Melanocyte of skin (primary cell): ENCODE data around the gene MATCAP1. TPM values are rescaled to one million over a fixed set of nuclear protein-coding genes. Genes with fewer than 3 reads are reported as not detected.

Experiments
- small RNA-seq, 2 donors: library from RNA; depleted of rRNA; stranded (forward); fragments of <200 nt; gene quantifications; one replicate each; pipeline ENCODE3, GENCODE V24; 2012
- total RNA-seq, 2 donors: library from RNA; depleted of rRNA; stranded (reverse); fragments of >200 nt; gene quantifications; 2 replicates each; pipeline ENCODE4 v1.2.3, GENCODE V29; 2012

Gene MATCAP1
- total RNA-seq = 10 to 100 TPM; 16.0 to 16.2 TPM

DNA sequence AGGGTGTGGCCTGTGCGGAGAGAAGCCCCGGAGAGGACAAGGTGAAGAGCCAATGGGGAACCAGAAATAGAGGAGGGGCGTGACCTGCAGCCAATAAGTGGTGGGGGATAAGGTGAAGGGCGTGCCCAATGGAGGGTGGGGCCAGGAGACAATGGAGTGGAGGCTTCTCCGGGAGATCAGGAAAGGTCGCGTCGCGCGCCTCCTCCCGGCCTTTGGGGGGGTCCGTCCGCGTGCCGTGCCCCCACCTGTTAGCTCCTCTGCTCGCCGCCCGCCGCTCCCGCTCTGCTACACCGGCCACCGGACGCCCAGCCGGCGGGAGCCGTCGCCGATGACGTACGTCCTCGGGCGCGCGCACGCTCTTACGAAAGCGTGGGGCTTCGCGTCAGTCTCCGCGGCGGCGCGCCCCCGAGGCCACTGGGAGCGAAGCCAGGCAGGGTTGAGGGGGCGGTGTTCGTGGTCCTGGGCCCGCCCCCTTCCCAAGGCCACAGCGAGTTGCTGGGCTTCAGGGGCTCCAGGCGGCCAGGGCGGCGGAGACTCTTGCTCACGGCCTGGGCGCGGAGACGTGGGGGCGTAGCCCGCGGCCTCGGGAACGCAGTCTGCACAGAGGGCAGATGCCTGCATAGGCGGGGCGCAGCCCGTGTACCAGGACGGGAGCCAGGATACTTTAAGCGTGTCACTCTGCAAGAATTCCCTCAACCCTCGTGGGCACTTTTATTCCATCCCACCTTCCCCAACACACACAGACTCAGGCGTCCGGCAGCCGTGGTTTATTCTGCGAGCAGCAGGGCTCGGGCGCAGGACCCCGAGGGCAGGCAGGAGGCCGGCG is at the start of gene MATCAP1:
Gene MATCAP1, minus strand, starts transcription at position 337 of the 826 bp plus-strand sequence. CDS start 3,353 bp downstream, outside the sequence.

DNA sequence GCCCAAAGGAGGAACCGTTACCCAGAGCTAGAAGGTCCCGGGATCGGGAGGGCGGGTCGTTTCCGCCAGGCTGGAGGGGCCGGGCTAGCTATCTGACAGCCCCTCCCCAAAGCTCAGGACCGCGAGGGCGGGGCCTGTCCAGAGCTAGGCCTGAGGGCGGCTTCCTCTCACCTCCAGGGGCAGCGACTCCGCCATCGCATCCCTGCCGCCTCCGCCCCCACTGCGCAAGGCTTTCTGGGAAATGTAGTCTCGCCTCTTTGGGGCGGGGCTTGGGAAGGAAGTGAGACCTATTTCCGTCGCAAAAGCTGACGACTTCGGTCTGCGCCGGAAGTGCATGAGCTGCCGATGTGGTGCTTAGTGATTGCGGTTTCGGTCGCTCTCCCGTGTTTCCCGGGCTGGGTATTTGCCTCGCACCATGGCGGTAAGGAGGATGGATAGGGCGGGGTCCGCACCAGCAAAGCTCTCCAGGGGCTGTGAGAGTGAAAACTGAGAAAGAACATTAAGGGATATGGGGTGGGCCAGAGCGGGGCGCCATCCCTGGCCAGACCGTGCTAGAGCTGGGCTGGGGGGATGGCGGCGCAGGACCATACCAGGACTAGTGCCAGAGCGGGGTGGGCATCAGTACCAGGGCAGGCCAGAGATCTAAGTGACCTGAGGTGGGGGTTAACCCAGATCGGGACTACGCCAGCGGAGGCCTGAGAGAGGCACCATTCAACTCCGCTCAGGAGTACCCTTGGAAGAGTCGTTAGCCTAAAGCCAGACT is 43.2 kb upstream of the MATCAP1 start, which contains the start of gene TMEM208:
Gene TMEM208, plus strand, starts transcription at position 327 of the 763 bp plus-strand sequence. Its CDS starts 89 bp downstream, at position 416.

DNA sequence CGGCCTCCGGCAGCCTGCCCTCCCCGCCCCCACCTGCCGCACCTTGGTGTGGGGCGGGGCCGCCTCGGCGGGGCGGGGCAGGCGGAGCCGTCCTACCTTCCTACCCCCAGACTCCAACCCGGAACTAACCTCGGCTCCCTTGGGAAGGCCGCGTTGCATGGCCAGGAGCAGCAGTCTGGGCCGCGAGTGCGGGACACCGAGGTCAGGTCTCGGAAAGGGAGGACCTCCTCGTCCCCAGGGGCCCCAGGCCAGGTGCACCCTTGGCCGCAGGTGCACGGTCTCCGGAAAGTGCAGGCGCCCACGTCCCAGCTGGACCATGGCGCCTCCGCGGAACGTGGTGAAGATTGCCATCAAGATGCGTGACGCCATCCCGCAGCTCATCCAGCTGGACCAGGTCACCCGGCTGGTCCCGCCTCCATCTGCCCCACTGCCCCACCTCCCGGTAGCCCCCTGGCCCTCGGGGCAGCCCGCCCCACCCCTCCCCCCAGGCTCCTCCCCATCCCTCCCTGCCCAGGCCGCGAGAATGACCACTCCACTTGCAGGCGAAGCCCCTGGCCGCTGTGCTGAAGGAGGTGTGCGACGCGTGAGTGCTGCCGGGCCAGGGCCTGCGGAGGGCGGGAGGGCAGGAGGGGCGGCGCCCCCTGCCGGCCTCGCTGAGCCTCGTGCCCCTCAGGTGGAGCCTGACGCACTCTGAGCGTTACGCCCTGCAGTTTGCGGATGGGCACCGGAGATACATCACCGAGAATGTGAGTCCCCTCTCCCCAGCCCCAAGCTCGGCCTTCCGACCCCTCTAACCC is 15.4 kb upstream of the MATCAP1 start, which contains the start of gene ELMO3:
Gene ELMO3, plus strand, starts transcription at position 121 of the 797 bp plus-strand sequence. Its CDS starts 196 bp downstream, at position 317.

DNA sequence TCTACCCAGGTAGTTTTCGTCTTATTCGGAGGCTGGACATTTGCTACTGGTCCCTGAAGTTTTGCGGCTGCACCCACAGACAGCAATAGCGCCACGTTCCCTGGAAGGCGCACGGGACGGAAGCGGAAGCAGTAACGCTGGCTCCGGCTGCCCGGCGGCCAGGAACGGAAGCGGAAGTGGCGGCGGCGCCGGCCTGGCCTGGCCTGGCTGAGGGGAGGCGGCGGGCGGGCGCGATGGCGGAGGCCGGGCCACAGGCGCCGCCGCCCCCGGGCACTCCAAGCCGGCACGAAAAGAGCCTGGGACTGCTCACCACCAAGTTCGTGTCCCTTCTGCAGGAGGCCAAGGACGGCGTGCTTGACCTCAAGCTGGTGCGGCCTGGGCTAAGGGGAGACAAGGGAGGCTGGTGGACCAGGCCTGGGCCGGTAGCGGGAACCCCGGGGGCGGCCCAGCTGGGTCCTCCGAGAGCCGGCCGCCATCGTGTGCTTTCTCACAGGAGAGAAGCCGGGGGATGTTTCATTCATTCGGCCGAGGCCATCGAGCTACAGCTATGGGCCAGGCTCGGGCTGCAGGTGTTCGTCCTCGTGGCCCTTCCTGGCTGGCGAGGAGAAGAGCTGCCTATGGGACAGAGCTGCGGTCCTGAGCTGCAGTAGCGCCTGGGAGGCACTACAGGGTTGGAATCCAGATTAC is 8.4 kb upstream of the MATCAP1 start, which contains the start of gene E2F4:
Gene E2F4, plus strand, starts transcription at position 161 of the 687 bp plus-strand sequence. Its CDS starts 73 bp downstream, at position 234.

DNA sequence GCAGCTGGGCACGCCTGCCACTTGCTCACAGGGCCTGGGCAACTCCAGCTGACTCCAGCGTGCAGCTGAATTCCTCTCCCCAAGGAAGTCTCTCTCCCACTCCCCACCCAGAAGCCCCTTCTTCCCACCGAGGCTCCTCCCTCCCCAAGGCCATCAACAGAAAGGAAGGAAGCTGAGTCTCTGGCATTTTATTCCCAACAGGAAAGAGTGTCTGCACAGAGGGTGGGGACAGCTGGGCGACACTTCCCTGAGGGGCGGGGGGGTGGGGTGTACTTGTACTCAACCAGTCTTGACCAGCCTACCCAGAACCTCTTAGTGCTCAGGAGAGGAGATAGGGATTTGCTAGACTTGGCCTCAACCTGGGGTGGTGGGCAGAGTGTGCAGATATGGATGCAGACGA is 6.3 kb upstream of the MATCAP1 start, which contains the start of gene EXOC3L1:
Gene EXOC3L1, minus strand, starts transcription at position 96 of the 400 bp plus-strand sequence. CDS start 460 bp downstream, outside the sequence.

DNA sequence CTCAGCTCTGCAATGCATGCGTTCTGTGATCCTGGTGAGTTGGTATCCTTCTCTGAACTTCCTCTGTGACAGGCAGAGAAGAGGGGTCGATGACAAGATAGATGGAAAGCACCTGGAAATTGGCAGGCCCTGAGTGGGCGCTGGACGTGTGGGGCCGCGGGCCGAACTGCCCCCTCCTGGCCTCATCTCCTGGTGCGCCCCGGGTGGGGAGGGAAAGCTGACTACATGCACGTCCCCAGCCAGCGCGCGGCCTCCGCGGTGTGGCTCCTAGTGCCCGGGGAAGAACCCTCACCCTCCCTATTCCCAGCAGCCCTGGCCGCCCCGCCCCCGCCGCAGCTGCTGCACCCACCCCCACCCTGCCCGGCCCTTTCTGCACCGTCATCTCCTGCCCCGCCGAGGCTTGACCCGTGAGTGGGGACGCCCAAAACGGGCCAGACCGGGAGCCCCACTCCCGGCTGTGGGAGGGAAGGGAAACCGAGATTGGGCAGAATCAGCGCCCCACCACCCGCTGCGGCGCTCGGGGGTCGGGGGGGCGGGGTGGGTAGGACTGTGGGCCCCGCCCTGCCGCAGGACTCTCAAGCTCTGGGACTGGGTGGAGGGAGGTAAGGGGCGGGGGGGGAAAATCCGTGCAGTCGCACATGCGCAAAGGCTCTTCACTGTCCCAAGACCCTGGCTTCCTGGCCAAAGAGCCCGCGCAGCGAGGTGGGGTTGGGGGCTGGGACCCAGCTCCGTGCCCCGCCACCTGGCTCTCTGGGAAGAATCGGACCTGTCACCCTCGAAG is 13.4 kb downstream of the MATCAP1 start, which contains the start of gene NOL3:
Gene NOL3, plus strand, starts transcription at position 371 of the 781 bp plus-strand sequence.

DNA sequence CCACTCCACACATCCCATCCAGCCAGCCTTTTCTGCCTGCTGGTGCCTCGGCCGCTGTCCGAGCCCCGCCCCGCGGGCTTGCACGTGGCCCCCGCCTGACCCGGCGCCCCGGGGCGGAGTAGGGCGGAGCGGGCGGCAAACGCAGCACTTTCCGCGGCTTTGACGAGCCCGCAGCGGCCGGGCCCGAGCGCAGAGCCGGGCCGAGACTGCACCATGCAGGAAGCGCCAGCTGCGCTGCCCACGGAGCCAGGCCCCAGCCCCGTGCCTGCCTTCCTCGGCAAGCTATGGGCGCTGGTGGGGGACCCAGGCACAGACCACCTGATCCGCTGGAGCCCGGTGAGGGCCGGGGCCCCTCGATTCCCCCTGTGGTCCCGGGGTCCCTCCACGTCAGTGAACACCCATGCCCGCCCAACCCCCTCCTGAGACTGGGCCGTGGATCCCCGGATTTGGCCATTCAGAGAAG is 19.1 kb downstream of the MATCAP1 start, which contains the start of gene HSF4:
Gene HSF4, plus strand, starts transcription at position 147 of the 463 bp plus-strand sequence. Its CDS starts 67 bp downstream, at position 214.

DNA sequence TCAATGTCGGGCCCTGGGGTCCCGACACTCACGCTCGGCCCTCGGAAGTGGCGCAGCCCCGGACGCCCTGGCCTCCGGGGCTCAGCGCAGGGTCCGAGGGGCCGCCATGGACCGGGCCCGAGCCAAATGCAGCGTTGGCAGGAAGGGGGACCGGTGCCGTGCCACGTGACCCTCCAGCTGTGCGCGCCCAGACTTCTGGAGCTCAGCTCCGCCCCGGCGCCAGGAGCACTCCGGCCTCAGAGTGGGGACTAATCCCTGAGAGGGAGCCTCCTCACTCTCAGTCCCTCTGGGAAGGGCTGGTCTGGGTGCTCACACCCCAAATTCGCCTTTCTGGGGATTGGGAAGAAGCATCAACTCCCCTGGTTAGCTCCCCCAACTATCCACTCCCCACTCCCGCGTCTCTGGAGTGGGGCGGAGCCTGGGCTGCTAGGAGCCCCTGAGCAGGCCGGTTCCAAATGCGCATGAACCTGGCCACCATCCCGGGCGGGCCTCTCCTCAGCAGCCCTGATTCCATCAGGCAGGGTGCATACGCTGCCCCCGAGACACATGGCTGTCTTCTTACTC is 32.8 kb downstream of the MATCAP1 start, which contains the start of gene B3GNT9:
Gene B3GNT9, minus strand, starts transcription at position 166 of the 564 bp plus-strand sequence. CDS start 513 bp downstream, outside the sequence.

Small RNA genes within 50 kb of the gene (small RNA-seq; reads per million reads assigned to genes)
- 2.7 to 5.8 reads per million in 2 donors for gene MIR328

Other genes starting within 250 kb of the MATCAP1 start
- gene CIAO2B, start 249.6 kb downstream of the MATCAP1 start, total RNA-seq = 100 to 1,000 TPM; 123 to 191 TPM
- gene CES2, start 248.4 kb downstream of the MATCAP1 start, total RNA-seq = 10 to 100 TPM; 23.0 to 25.1 TPM
- 1 to 10 TPM in 1 of 2 donors, under 1 TPM in 1; under 0.01 to 1.0 TPM for gene CES3, start 222.7 kb downstream of the MATCAP1 start, total RNA-seq
- 1 to 10 TPM in 1 of 2 donors, under 1 TPM in 1; 0.69 to 1.3 TPM for gene CES4A, start 195.4 kb downstream of the MATCAP1 start, total RNA-seq
- 100 to 1,000 TPM in 1 of 2 donors, 10 to 100 TPM in 1; 81.2 to 118 TPM for gene CBFB, start 154.8 kb downstream of the MATCAP1 start, total RNA-seq
- 10 to 100 TPM; 16.5 to 17.3 TPM for gene PHAF1, start 74.0 kb downstream of the MATCAP1 start, total RNA-seq
- 10 to 100 TPM; 11.3 to 14.8 TPM for gene B3GNT9, start 33.0 kb downstream of the MATCAP1 start, total RNA-seq
- gene TRADD, start 24.1 kb downstream of the MATCAP1 start, total RNA-seq = 10 to 100 TPM; 23.1 to 24.0 TPM
- 10 to 100 TPM; 11.3 to 13.8 TPM for gene FBXL8, start 24.0 kb downstream of the MATCAP1 start, total RNA-seq
- gene HSF4, start 19.2 kb downstream of the MATCAP1 start, total RNA-seq = 10 to 100 TPM; 27.6 to 66.4 TPM
- gene NOL3, start 13.4 kb downstream of the MATCAP1 start, total RNA-seq = 10 to 100 TPM; 11.7 to 13.3 TPM
- gene EXOC3L1, start 6.2 kb upstream of the MATCAP1 start, total RNA-seq = not detected
- 10 to 100 TPM; 54.0 to 81.6 TPM for gene E2F4, start 8.2 kb upstream of the MATCAP1 start, total RNA-seq
- under 1 TPM; under 0.01 to 0.33 TPM for gene ELMO3, start 15.2 kb upstream of the MATCAP1 start, total RNA-seq
- gene TMEM208, start 43.2 kb upstream of the MATCAP1 start, total RNA-seq = 10 to 100 TPM; 27.6 to 28.9 TPM
- gene FHOD1, start 63.5 kb upstream of the MATCAP1 start, total RNA-seq = 10 to 100 TPM; 12.0 to 32.3 TPM
- gene SLC9A5, start 65.0 kb upstream of the MATCAP1 start, total RNA-seq = under 1 TPM; 0.67 to 0.69 TPM
- 10 to 100 TPM in 1 of 2 donors, 1 to 10 TPM in 1; 8.7 to 23.1 TPM for gene PLEKHG4, start 95.6 kb upstream of the MATCAP1 start, total RNA-seq
- under 1 TPM in 1 of 2 donors, not detected in 1; 0.33 TPM for gene KCTD19, start 142.8 kb upstream of the MATCAP1 start, total RNA-seq
- under 1 TPM in 1 of 2 donors, not detected in 1; 0.34 TPM for gene LRRC36, start 142.9 kb upstream of the MATCAP1 start, total RNA-seq
- under 1 TPM in 1 of 2 donors, not detected in 1; under 0.01 TPM for gene TPPP3, start 209.5 kb upstream of the MATCAP1 start, total RNA-seq
- gene ZDHHC1, start 232.5 kb upstream of the MATCAP1 start, total RNA-seq = 1 to 10 TPM; 5.0 to 10.0 TPM
- under 1 TPM in 1 of 2 donors, not detected in 1; 0.33 TPM for gene HSD11B2, start 247.2 kb upstream of the MATCAP1 start, total RNA-seq